HG03196 (cell line): ENCODE data around the gene HLCS.

ENCODE experiments used
- ATAC-seq: cut with Tn5 transposase; IDR thresholded peaks from one replicate; pipeline ENCODE4 v1.9.1; 2021; ENCODE audit not compliant: unreplicated experiment

The HLCS gene

DNA sequence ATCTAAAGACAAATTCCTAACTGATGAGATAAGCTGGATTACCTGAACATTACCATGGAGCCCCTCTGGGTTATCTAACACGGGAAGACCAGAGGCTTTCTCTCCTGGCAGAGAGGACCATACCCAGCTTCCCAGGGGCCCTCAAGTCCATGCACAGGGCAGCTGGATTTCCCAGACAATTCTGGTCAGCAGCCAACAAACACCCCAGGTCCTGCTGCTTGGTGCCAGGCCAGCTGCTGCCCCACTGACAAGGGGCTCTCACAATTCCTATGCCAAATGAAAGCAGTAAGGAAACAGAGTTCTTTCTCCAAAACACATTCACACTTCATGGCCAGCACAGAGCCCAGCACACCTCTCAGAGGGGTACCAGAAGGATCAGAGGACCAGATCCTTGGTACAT, 114.2 kb downstream of the HLCS start:
- no peak for ATAC-seq

DNA sequence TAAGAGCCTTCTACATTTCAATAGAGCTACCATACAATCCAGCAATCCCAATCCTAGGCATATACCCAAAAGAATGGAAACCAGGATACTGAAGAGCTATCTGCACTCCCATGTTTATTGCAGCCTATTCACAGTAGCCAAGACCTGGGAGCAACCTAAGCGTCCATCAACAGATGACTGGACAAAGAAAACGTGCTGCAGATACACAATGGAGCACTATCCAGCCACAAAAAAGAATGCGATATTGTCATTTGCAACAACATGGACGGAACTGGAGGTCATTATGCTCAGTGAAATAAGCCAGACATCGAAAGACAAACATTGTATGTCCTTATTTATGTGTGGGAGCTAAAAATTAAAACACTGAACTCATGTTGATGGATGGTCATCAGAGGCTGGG, 115.3 kb downstream of the HLCS start:
- ATAC-seq: no peak

GRCh38 chr21:36850372-36850771, 116.1 kb downstream of the HLCS start:
- ATAC-seq: no peak

GRCh38 chr21:36849461-36850105, 116.9 kb downstream of the HLCS start:
- ATAC-seq: no peak

DNA sequence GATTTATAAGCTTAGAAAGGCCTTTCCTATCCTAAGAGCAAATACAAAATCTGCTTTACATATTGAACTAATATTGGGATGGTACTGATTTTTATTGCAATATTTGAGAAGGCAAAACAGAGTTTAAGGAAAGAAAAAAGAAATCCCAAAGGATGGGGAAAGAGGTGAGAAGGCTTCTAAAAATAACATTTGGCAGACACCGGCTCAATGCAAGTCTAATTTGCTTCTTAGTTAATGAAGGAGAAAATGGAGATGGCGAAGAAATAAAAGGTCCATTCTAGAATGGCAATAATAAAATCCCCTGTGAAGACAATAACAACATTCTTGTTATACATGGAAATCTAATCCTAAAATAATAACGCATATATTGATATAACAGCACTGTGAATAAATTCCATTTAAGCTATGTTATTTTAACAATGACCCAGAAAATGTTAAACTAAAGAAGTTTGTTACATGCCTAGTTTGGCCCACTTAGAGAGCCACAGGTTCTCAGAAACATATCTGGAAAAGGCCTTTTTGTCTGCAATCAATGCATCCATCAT, 117.7 kb downstream of the HLCS start:
- ATAC-seq: no peak

GRCh38 chr21:36847189-36847588, 119.3 kb downstream of the HLCS start:
- no peak for ATAC-seq

GRCh38 chr21:36846631-36847030, 119.8 kb downstream of the HLCS start:
- no peak for ATAC-seq

DNA sequence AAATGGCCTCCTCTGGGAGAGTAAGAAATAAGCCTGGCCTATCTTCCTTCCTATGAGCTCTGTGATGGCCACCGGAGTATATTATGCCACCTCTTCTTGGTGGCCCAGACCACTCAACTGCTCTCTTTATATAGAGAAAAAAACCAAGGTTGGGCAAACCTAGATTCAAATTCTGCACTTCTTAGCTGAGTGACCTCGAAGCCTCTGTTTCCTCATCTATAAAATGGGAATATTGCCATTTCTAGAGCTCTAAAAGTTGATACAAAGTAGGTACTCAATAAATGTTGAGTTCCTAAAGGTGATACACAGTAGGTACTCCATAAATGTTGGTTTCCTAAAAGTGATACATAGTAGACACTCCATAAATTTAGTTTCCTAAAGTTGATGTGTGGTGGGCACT, 120.7 kb downstream of the HLCS start:
- ATAC-seq: no peak

- no peak for ATAC-seq
These were observed 121.4 kb downstream of the HLCS start for GRCh38 chr21:36845070-36845469.

DNA sequence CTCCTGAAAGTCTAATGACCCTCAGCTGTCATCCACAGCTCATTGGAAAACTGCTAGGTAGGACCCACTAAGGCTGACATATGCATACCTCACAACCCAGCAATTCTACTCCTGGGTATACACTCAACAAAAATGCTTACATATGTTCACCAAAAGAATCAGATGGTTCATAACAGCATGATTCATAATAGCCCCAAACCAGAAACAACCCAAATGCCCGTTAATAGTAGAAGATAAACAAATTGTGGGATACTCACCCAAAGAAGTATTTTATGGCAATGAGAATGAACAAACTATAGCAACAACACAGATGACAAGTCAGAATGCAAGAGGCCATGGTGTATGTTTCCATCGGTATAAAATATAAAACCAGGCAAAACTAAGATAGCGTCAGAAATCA, 124.6 kb downstream of the HLCS start:
- ATAC-seq: no peak

DNA sequence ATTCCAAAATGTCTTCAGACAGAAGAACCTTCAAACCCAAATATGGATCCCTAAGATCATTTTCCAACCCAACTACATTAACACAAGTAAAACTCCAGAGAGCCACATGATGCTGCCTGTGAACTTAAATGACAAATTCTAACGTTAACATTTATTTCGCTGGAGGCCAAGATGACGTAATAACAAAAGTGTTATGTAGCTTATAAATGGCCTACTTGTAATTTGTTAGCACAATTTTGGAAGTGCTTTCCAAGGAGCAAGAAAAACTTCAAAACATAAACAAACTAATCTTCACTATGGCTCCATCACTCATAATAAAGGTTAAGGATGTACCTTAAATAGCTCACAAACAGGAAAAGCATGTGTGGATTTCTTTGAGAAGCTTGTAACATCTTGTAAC, 126.7 kb downstream of the HLCS start:
- no peak for ATAC-seq

DNA sequence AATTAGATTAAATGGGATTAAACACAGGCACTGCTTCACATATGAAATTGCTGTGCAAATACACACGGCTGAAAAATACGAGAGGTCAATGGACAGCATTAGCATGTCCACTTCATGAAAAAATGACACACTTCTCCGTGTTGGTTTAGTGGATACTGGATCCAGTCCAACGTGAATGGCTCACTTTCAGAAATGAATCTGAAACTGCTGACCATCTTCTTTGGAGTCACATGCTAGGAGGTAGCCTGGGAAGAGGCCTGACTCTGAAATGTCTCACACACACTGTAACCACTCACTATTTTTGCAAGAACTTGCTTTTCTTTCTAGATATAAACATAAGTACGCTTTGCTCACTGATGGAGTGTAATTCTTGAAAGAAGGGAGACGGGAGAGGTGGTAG, 127.3 kb downstream of the HLCS start:
- ATAC-seq: no peak

- no peak for ATAC-seq
These were observed 131.1 kb downstream of the HLCS start for GRCh38 chr21:36835383-36835795.

GRCh38 chr21:36834192-36834591, 132.3 kb downstream of the HLCS start:
- ATAC-seq: no peak

DNA sequence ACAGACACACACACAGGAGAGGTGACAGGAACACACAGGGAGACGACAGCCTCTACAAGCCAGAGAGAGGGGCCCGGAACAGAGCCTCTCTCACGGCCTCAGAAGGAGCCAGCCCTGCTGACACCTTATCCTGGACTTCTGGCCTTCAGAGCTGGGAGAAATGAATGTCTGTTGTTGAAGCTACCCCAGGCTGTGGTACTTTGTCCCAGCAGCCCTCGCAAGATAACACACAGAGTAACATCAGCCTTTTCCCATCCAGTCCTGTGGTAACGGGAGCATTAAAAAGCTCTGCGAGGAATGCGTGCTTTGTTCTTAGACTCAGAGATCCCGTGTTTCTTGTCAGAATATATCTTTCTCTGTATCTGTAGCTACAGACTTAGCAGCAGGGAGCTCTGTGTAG, 136.4 kb downstream of the HLCS start:
- no peak for ATAC-seq

DNA sequence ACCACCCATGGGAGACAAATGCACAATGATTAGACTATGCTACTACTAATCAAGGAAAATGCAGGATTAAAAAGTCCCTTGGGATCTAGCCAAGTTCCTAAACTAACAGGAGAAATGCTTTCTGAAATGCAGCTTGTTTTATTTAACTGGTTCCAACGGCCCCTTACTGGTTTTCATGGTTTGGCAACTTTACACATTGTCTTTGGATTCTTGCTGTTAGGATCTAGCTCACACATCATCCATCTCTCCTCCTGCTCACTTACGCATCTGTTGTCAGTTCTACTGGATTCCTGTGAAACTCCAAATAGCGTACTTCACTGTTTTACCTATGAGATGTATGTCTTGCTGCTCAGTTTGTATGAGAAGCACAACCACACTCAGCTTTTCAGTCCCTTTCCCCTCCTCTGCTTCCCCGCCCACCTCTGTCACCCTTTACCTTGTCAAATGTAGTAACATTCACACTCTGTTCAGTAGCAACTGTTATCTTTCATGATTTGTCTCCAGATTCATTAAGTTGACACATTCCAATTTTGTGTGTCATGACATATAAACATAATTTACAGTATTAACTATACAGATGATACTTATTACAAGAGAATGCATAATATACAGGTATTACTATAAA, 137.5 kb downstream of the HLCS start:
- ATAC-seq: no peak

DNA sequence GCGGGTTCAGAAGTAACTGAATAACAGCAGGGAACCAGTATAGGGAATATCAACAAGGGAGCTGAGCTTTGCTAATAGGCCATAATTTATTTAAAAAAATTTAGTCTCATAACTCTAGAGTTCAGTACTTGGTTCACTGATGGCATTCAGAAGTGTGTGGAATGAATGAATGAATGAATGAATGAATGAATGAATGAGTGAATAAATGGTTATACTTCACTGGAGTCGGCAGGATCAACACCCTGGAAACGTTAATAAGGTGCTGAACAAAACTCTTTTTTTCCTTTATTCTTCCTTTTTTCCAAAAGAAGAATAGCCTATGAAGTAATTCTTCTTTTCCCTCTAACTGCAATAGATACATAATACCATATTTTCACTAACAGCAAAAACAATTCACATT, 138.3 kb downstream of the HLCS start:
- ATAC-seq: no peak

- ATAC-seq: no peak
These were observed 140.8 kb downstream of the HLCS start for GRCh38 chr21:36825658-36826057.

DNA sequence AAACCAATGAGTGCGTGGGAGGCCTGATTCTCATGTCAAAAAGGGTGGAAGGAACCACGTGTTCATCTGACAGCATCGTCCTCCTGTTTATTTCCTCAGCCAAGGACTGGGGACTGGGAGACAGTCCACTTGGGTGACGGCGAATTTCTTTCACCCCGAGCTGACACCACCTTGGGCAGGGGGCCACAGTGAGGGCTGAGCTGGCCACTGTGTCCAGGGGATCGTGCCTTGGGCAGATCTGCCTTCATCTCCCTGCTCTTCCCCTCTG, 145.5 kb downstream of the HLCS start:
- no peak for ATAC-seq

- ATAC-seq: no peak
These were observed 146.1 kb downstream of the HLCS start for GRCh38 chr21:36820176-36821031.

- ATAC-seq: no peak
These were observed 148.6 kb downstream of the HLCS start for GRCh38 chr21:36817732-36818450.
